VCaP (cell line): ENCODE measurements around the gene METRNL.

Experiments
- H3K27ac ChIP-seq: fragments of 450-650 bp; 2 replicates; pipeline ENCODE4 v1.5.1; 2017
- CTCF ChIP-seq: fragments of 450-650 bp; conservative IDR thresholded peaks from 2 replicates; pipeline ENCODE4 v1.5.1; 2017; ENCODE audit warnings: mild to moderate bottlenecking, moderate library complexity

METRNL gene

GRCh38 chr17:83071365-83071764, 8.0 kb upstream of the METRNL start:
- H3K27ac ChIP-seq: no peak overlapping the region
- no peak for TF ChIP-seq CTCF

- TF ChIP-seq CTCF: no peak
- H3K27ac ChIP-seq: no peak overlapping the region
Measured at GRCh38 chr17:83071966-83072562, 7.3 kb upstream of the METRNL start.

GRCh38 chr17:83072600-83073358, 6.6 kb upstream of the METRNL start:
- TF ChIP-seq CTCF: no peak
- no peak overlapping the region for H3K27ac ChIP-seq

- TF ChIP-seq CTCF: no peak
- no peak overlapping the region for H3K27ac ChIP-seq
Measured at GRCh38 chr17:83073389-83074063, 5.9 kb upstream of the METRNL start.

- no peak overlapping the region for H3K27ac ChIP-seq
- no peak for TF ChIP-seq CTCF
Measured at GRCh38 chr17:83074486-83075223, 4.8 kb upstream of the METRNL start.

GRCh38 chr17:83075270-83075880, 4.0 kb upstream of the METRNL start:
- no peak overlapping the region for H3K27ac ChIP-seq
- no peak for TF ChIP-seq CTCF
